ENCODE measurements around the gene ZNF414. TPM values are rescaled to one million over a fixed set of nuclear protein-coding genes. Genes with fewer than 3 reads are reported as not detected.

Gene ZNF414
- polyA plus RNA-seq, 3 donors, result 20.4 to 30.7 (median 25.0) TPM

DNA sequence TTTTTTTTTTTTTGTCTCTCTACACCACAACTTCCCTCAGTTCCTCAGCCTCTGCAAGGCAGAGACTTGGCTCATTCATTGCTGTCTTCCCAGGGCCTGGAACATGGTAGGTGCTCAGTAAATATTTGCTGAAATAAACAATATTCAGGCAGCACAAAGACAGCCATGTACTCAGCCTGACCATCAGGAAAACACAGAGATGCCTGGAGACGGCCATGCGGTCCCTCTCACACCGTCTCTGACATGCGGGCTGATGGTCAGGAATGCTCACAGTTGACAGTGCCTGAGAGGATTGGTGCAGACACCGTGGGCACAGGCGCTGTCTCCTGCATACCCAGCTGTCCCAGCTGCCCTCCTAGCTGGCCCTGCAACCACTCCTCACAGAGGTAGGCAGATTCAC, 12.5 kb downstream of the ZNF414 start:
- no peak for DNase-seq (ENCODE audit: extremely low read depth in 1 of 11, low read depth in 9 of 11, low spot score in 4 of 11)

DNA sequence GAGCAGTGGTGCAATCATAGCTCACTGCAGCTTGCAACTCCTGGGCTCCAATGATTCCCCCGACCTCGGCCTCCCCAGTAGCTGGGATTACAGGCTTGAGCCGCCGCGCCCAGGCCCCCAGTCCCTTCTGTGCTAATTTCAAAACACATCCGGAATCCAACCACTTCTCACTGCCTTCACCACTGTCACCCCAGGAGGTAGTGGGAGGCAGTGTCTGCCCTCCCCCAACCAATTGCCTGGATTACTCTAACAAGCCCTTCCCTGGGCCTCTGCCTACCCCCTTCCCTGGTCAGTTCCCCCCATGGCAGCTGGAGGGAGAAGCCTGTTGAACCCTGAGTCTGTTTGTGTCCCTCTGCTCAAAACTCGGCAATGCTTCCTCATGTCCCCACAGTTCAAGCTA, 13.8 kb downstream of the ZNF414 start:
- no peak for DNase-seq (ENCODE audit: extremely low read depth in 1 of 11, low read depth in 9 of 11, low spot score in 4 of 11)

DNA sequence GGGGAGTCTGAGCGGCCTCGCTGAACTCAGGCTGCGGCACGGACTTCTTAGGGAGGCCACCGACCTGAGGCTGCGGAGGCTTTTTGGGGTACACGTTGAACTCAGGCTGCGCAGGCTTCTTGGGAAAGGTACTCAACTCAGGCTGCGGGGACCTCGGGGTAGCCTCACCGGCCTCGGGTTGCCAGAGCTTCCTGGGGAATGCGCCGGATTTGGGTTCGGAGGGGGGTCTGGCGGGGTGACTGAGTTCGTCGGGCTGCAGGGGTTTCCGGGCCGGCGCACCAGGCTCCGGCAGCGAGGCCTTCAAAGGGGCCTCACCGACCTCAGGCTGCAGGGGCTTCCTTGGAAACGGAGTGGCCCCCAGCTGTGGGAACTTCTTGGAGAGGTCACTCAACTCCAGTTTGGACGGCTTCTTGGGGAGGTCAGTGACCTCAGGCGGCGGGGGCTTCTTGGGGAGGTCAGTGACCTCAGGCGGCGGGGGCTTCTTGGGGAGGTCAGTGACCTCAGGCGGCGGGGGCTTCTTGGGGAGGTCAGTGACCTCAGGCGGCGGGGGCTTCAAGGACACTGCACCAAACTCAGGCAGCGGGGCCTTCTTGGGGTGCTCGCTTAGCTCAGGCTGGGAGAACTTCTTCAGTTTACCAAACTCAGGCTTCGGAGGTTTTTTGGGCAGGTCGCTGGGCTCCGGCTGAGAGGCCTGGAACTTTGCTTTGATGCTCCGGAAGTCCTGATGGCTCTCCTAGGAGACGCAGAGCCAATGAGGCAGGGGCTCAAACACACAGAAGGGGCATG, 14.7 kb downstream of the ZNF414 start:
- DNase-seq (ENCODE audit: extremely low read depth in 1 of 11, low read depth in 9 of 11, low spot score in 4 of 11), result no peak

DNA sequence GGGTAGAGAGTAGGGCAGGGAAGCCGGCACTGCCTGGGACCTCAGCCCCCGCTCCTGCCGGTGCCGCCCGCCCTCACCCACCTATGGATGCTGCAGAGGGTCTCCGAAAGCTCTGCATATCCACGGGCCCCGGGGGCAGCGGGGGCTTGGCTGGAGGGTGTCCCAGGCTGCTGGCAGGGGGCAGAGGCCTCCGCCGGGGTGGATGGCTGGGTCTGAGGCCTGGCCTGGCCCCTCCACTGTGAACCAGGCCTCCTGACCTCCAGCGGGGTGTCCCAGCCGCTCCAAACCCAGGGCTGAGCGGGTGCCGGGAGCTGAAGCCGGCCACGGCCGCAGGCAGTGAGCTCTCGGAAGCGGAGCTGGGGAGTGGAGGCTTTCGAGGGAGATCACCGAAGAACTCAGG, 15.7 kb downstream of the ZNF414 start:
- DNase-seq (ENCODE audit: extremely low read depth in 1 of 11, low read depth in 9 of 11, low spot score in 4 of 11), result no peak

DNA sequence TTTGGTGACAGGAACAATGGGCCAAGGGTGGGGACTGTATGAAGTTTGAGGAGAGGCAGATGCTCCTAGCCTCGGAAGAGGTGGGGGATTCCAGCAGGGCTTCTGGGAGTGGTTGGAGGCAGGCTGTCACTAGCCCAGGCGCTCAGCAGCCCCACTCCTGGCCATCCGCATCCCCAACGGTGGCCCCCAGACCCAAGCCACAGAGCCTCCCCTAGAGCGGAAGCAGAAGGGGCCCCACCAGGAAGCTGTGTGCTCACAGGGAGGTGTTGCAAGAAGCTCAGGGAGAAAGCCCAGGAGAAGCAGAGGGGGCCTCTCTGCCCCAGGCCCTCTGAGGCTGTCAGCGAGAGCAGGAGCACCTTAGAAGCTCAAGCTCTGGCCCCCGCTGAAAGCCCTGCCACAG, 19.8 kb downstream of the ZNF414 start:
- DNase-seq (ENCODE audit: extremely low read depth in 1 of 11, low read depth in 9 of 11, low spot score in 4 of 11), result no peak

DNA sequence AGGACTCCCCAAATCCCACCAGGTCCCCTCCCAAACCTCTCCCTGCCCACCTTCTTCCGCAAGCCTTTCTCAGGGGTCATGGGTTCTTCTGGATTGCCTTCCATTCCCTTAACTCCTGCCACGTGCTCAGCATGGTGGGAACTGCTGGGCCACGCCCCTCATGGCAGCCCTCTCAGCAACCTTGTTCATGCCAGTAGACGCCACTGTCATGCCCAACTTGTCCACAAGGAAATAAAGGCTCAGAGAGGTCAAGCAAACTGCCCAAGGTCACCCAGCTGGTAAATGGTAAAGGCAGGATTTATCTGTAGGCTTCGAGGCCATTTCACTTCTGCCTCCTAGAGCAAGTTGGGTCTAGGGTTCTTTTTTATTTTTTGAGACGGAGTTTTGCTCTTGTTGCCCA, 22.4 kb downstream of the ZNF414 start:
- DNase-seq (ENCODE audit: extremely low read depth in 1 of 11, low read depth in 9 of 11, low spot score in 4 of 11), result no peak

DNA sequence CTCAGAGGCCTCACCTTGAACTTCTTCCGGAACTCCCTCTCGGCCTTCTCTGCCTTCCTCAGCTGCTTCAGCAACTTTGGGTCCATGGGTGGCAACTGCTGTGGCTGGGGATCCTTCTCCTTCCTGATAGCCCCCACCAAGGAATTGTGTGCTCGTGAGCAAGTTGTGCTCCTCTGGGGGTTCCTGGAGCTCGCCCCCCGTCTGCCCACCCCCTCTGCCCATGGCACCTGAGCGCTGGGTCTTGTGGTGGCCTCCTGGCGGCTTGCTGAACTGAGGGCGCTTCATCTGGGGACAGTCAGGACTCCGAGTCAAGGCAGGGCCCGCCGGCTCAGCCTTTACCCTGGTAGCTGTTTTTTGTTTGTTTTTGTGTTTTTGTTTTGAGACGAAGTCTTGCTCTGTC, 23.1 kb downstream of the ZNF414 start:
- DNase-seq (ENCODE audit: extremely low read depth in 1 of 11, low read depth in 9 of 11, low spot score in 4 of 11), result no peak

DNA sequence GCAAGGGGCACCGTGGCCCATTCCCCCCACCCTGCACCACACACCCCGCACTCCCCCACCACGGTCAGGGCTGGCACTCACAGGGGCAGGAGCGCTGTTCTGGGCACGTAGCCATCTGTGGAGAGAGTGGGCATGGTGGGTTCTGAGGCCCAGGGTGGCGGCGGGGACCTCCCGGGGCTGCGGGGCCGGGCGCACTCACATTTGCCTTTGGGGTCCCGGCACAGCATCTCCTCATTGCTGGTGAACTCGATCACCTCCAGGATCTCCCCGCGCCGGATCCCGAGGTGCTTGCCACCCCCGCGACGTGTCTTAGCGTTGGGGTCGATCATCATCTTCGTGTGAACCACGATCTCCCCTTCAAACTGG, 23.6 kb downstream of the ZNF414 start:
- no peak for DNase-seq (ENCODE audit: extremely low read depth in 1 of 11, low read depth in 9 of 11, low spot score in 4 of 11)

DNA sequence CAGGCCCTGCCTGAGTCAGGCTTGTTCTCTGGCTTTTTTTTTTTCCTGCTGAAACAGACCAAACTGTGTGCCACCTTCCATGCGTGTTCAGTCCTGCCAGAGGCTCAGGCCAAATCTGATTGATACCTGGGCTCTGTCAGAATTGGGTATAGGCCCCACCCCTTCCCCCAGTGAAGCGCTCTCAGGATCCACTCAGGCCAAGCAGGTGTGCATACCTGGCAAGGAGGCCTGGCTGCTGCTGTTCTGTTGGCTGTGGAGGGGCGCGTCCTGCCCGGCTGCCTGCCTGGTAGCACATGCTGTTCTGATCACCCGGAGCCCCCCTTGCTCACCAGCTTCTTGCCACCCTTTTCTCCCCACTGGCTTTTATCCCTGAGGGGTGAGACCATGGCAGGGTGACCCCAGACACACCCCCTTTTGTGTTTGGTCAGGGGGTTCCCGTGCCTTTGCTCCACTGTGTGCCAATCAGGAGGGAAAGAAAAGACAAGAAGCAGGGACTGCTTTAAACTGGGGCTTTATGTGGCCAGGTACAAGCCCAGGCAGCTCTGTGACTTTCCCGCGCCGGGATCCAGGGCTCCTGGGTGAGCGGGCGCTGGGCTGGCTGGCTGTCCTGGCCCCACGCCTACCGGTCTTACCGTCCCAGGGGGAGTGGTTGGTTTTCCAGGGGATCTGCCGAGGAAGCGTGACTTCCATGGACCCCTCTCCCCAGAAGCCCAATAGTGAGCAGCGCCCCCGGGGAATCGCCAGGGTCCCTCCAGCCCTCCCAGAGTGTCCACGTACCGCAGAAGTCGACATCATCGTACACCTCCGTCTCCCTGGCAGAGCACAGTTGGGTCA, 24.2 kb downstream of the ZNF414 start:
- DNase-seq (ENCODE audit: extremely low read depth in 1 of 11, low read depth in 9 of 11, low spot score in 4 of 11), result no peak

DNA sequence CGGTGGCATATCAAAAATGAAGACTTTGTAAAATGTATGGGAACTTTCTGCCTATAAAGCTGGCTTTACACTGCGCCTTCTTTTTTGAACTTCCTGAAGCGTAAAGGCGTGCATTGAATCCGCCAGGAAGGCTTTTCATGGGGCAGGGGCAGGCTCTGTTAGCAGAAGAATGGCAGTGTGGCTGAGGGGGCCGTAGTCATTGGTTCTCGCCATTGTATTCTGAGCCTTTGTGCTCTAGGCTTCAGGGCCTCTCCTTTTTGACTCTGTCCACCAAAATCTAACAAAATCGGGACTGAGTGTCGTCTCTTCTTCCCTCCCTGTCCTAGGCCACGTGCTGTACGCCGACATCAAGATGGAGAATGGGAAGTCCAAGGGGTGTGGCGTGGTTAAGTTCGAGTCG, 25.6 kb downstream of the ZNF414 start:
- no peak for DNase-seq (ENCODE audit: extremely low read depth in 1 of 11, low read depth in 9 of 11, low spot score in 4 of 11)

DNA sequence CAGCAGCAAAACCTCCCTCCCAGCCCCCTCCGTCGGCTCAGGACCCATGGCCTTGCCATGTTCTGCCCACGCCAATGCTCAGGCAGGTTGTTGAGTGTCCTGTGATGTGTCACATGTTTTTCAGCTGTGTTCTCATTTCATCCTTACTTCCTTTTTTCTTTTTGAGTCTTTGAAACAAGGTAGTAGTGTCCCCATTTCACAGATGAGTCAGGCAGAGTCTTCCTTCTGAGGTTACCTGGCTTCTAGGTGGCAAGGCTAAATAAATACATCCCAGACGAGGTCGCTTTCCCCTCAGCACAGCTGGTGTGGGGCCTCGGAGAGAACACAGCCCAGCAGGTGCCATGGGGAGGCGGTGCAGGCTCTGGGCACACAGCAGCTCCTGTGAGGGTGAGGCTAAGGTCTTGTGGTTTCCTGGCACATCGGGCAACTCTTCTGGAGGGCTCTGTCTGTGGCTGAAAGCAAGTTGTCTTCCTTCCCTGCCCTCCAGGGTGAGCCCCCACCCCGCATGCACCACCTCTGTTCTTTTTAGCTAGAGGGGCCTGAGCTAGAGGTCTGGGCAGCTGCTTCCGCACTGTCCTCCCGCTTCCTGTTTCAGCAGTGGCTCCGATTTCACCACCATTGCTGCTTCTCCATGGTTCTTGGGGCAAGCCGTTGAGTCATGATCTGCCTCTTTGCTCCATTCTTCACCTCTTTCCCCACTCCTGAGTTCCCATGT, 26.7 kb downstream of the ZNF414 start:
- no peak for DNase-seq (ENCODE audit: extremely low read depth in 1 of 11, low read depth in 9 of 11, low spot score in 4 of 11)

DNA sequence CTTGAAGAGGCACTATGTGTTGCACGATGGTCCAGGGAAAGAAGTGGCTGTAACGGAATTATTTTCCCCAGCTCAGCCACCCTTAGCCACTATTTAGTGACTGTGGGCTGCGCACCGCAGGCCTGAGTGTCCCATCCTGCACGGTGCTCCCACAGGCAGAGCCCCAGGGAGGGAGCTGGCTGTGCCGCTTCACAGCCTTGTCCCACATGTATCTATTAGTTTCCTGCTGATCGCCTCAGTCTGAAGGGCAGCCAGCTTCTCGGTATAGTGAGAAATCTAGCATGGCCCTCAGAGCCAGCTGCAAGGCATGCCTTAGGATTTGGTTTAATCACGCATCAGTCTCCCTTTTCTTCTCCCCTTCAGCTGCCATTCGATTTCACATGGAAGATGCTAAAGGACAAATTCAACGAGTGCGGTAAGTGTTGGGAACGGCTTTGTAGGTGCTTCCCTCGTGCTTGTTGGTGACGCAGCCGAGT, 27.3 kb downstream of the ZNF414 start:
- no peak for DNase-seq (ENCODE audit: extremely low read depth in 1 of 11, low read depth in 9 of 11, low spot score in 4 of 11)

DNA sequence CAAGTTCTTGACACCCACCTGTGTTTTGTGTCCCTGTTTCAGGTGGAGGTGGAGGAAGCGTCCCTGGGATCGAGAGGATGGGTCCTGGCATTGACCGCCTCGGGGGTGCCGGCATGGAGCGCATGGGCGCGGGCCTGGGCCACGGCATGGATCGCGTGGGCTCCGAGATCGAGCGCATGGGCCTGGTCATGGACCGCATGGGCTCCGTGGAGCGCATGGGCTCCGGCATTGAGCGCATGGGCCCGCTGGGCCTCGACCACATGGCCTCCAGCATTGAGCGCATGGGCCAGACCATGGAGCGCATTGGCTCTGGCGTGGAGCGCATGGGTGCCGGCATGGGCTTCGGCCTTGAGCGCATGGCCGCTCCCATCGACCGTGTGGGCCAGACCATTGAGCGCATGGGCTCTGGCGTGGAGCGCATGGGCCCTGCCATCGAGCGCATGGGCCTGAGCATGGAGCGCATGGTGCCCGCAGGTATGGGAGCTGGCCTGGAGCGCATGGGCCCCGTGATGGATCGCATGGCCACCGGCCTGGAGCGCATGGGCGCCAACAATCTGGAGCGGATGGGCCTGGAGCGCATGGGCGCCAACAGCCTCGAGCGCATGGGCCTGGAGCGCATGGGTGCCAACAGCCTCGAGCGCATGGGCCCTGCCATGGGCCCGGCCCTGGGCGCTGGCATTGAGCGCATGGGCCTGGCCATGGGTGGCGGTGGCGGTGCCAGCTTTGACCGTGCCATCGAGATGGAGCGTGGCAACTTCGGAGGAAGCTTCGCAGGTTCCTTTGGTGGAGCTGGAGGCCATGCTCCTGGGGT, 28.2 kb downstream of the ZNF414 start:
- DNase-seq (ENCODE audit: extremely low read depth in 1 of 11, low read depth in 9 of 11, low spot score in 4 of 11), result no peak

DNA sequence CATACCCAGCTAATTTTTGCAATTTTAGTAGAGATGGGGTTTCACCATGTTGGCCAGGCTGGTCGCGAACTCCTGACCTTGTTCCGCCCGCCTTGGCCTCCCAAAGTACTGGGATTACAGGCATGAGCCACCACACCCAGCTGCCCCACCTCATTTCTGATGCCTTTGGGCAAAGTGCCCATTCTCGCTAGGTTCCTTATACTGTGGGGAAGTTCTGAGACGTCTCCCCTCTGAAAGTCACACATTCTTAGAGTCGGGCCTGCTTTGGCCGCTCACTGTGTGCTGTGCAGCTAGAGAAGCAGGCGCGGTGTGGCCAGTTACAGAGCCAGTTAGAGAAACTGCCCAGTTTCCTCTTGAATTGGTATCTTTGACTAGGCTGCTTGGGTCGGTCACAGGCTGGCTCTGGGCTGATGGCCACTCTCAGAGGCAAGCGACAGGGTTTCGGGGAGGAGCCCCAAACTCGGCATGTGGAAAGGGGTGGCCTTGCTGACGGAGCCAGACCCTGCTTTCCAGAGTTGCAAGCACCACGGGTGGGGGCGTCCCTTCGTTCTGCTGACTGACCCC, 29.6 kb downstream of the ZNF414 start:
- no peak for DNase-seq (ENCODE audit: extremely low read depth in 1 of 11, low read depth in 9 of 11, low spot score in 4 of 11)

DNA sequence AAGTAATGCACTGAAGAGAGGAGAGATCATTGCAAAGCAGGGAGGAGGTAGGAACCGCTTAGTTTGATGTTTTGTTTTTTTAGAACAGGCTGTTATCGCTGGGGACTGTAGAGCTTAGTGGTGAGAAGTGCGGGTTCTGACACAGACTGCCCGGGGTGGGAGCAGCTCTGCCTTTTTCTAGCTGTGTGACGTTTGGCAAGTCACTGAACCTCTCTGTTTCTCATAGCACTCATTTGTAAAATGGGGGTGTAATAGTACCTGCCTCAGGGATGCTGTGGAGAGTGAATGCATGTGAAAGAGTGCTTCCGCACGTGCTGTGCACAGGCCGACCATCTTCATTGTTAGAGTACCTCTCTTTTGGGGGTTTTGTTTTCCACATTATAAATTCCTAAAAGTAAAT, 30.8 kb downstream of the ZNF414 start:
- DNase-seq (ENCODE audit: extremely low read depth in 1 of 11, low read depth in 9 of 11, low spot score in 4 of 11), result no peak

DNA sequence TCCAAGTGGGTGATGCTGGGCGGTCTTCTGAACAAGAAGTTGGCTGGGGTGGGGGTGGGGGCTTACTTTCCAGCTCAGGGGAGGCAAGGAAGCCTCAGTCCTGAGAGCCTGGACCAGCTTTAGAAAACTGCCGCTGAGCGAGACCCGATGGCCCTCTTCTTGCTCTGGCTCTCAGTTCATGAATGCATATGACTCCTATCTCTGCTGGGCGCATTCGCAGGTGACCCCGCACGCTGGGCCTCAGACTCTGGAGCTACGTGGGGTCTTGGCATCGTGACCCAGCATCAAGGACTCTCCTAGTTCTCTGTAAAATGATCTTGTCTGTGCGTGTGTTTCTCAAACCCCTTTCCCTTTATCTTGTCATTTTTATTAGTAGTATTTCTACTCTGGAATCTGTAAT, 31.3 kb downstream of the ZNF414 start:
- no peak for DNase-seq (ENCODE audit: extremely low read depth in 1 of 11, low read depth in 9 of 11, low spot score in 4 of 11)

DNA sequence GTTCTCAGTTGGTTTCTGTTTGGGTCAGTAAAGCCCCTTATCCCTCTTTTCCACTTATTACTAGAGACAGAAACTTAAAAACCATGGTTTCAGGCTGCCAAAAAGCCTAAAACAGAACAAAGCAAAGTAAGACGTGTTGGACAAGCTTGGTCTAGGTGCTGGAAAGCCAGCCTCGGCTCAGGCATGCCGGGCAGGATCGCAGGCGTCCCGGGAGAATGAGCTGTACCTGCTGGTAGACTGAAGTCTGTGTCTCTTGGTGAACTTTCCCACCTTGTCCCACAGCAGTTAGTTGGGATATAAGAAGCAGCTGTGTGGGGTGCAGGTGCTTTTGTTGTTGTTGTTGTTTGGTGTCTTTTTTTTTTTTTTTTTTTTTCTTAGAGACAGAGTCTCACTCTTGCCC, 32.4 kb downstream of the ZNF414 start:
- DNase-seq (ENCODE audit: extremely low read depth in 1 of 11, low read depth in 9 of 11, low spot score in 4 of 11), result no peak

DNA sequence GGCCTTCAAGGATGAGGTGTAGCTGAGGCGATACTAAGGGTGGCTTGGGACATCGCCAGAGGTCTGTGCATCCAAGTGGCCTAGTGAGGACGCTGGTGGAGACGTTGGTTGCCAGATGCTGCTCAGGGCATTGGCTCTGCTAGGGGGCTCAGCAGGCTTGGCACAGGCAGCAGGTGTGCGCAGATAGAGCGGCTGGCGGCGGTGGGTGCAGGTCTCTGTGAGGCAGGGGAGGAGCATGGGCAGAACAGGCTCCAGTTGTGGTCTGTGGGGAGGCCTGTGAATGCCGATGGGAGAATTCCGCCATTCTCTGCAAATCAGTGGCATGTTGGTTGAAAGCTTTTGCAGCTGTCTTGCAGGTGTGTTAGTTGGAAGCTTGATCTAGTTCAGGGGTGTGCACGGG, 32.8 kb downstream of the ZNF414 start:
- DNase-seq (ENCODE audit: extremely low read depth in 1 of 11, low read depth in 9 of 11, low spot score in 4 of 11), result no peak

DNA sequence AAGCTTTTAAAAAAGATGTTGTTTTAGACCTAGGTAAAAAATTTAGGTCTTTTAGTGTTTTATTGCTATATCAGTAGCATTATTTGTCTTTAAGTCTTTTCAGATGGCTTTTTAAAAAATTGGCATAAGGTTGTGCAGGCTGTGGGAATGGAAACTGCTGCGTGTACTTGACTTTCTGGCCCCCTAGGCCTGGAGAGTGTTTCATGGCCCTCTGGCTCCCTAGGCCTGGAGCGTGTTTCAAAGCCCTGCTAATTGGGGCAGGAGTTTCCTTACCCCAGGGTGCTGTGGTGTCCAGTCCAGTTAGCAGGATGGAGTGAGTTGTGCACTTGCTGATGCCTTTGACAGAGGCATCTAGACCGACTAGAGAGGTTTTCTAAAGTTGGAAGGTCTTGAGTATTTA, 35.4 kb downstream of the ZNF414 start:
- no peak for DNase-seq (ENCODE audit: extremely low read depth in 1 of 11, low read depth in 9 of 11, low spot score in 4 of 11)

All from renal cortex interstitium (tissue), 11 donors.